Transverse colon (tissue), 3 donors: ENCODE data around the gene RPS27A.

Experiments used
- POLR2A ChIP-seq: fragments of 450-650 bp; IDR thresholded peaks from one replicate; pipeline ENCODE4 v1.6.1; 2016; ENCODE audit warnings: antibody characterized with exemption, mild to moderate bottlenecking, moderate library complexity
- TF ChIP-seq, protein P1 (sequence below), 5 experiments: fragments of 200-600 bp in 3 of 5; fragments of 450-650 bp in 2 of 5; sonication (generic) in 3 of 5; IDR thresholded peaks; 1 replicate in 2 of 5; 2 replicates in 3 of 5; pipeline ENCODE4 v1.5.1; 2016 to 2017; ENCODE audit warnings: antibody characterized with exemption in 5 of 5, inconsistent platforms in 3 of 5, mild to moderate bottlenecking in 2 of 5, moderate library complexity in 1 of 5

DNA sequence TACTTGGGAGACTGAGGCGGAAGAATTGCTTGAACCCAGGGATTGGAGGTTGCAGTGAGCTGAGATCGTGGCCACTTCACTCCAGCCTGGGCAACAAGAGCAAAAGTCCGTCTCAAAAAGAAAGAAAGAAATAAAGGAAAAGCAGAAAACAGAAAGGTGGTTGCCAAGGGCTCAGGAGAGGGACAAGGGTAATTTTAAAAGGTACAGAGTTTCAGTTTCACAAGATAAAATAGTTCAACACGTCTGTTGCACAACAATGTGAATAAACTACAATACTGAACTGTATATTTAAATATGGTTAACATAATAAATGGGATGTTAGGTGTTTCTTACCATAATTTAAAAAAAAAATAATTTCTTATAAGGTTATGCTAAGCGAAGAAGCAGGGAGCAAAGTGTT is 12.9 kb downstream of the RPS27A start:
- no peak for TF ChIP-seq POLR2A
- TF ChIP-seq, protein P1, sequence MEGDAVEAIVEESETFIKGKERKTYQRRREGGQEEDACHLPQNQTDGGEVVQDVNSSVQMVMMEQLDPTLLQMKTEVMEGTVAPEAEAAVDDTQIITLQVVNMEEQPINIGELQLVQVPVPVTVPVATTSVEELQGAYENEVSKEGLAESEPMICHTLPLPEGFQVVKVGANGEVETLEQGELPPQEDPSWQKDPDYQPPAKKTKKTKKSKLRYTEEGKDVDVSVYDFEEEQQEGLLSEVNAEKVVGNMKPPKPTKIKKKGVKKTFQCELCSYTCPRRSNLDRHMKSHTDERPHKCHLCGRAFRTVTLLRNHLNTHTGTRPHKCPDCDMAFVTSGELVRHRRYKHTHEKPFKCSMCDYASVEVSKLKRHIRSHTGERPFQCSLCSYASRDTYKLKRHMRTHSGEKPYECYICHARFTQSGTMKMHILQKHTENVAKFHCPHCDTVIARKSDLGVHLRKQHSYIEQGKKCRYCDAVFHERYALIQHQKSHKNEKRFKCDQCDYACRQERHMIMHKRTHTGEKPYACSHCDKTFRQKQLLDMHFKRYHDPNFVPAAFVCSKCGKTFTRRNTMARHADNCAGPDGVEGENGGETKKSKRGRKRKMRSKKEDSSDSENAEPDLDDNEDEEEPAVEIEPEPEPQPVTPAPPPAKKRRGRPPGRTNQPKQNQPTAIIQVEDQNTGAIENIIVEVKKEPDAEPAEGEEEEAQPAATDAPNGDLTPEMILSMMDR (IDR thresholded peaks at IDR 0.05), result no peak
